ENCODE measurements around the gene FNIP2.
"Not testable (repeated sequence)": the region's sequence is repeated elsewhere in the genome, so short reads cannot be mapped to it uniquely, and the experiment has no call there.

Gene FNIP2

DNA sequence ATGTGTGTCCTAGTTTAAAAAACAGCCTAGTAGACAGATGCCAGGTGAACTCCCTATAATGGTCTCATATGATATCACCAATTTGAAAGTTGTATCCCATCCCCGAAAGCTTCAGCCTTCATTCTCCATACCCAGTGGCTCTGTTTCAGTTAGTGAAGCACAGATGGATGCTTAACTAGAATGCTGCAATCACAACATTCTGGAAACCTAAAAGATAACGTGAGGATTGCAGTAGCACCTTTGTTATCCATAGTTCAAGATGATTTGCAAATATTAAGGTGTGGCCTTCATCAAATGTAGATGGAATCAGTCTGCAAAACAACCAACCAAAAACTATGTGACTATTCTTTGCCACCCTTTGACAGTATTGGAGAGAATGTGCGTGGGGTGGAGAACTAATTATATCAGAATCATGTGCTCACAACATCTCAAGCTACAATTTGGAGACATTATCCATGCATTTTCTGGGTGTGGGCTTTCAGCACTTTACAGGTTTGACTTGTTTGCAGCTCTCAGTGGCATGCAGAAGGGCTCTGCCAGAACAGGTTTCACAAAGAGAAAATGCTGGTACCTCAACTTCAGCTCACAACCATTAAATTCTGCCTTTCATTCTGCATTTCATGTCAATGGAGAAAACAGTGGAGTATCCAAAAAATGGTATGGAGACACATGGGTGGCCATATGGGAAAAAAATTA, 27.4 kb upstream of the FNIP2 start:
- no peak overlapping the region for H3K9ac ChIP-seq (ENCODE audit: low read length)
- no peak for DNase-seq
- no peak overlapping the region for H3K23ac ChIP-seq (ENCODE audit: low read length)
- no peak overlapping the region for H3K4ac ChIP-seq (ENCODE audit: low read depth, low read length)
- WGBS (ENCODE audit: extremely low coverage, insufficient coverage, low lambda C conversion rate), result no CpG with 5 or more reads among the region's 3 CpGs
- H3K79me1 ChIP-seq (ENCODE audit: low read length), result no peaks in the 10 kb centered on the region
- no peaks in the 10 kb centered on the region for H3K27me3 ChIP-seq (ENCODE audit: insufficient read depth, low read length, poor library complexity)
- H3K36me3 ChIP-seq (ENCODE audit: control insufficient read depth, insufficient read depth, low read length), result no peaks in the 10 kb centered on the region
- no peak overlapping the region for H4K5ac ChIP-seq (ENCODE audit: low read length)
- no peak overlapping the region for H2AK5ac ChIP-seq (ENCODE audit: low read length)
- H3K4me3 ChIP-seq (ENCODE audit: low read length), result no peak overlapping the region
- H3K79me2 ChIP-seq (ENCODE audit: control insufficient read depth, insufficient read depth, low read length), result no peaks in the 10 kb centered on the region
- no peak overlapping the region for H2BK15ac ChIP-seq (replicated peaks; ENCODE audit: low read depth)
- H3K4me1 ChIP-seq (ENCODE audit: control insufficient read depth, low read depth, low read length), result no peaks in the 10 kb centered on the region
- no peak overlapping the region for H3K18ac ChIP-seq (ENCODE audit: low read length)
- H3K4me2 ChIP-seq (ENCODE audit: low read length), result no peak overlapping the region
- H4K8ac ChIP-seq (ENCODE audit: low read depth, low read length), result no peak overlapping the region
- no peak overlapping the region for H3K56ac ChIP-seq (ENCODE audit: low read length)
- no peak overlapping the region for H2BK5ac ChIP-seq (ENCODE audit: low read length)
- no peak overlapping the region for H3K27ac ChIP-seq (ENCODE audit: low read depth, low read length)
- H2BK120ac ChIP-seq (ENCODE audit: low read depth, low read length), result no peak overlapping the region

DNA sequence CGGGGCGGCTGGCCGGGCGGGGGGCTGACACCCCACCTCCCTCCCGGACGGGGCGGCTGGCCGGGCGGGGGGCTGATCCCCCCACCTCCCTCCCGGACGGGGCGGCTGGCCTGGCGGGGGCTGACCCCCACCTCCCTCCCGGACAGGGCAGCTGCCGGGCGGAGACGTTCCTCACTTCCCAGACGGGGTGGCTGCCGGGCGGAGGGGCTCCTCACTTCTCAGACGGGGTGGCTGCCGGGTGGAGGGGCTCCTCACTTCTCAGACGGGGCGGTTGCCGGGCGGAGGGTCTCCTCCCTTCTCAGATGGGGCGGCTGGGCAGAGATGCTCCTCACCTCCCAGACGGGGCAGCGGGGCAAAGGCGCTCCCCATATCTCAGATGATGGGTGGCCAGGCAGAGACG, 22.3 kb upstream of the FNIP2 start:
- H2AK5ac ChIP-seq (ENCODE audit: low read length); H3K79me1 ChIP-seq (ENCODE audit: low read length); H3K56ac ChIP-seq (ENCODE audit: low read length); H3K9ac ChIP-seq (ENCODE audit: low read length); H3K4me2 ChIP-seq (ENCODE audit: low read length); H3K4ac ChIP-seq (ENCODE audit: low read depth, low read length); H3K4me1 ChIP-seq (ENCODE audit: control insufficient read depth, low read depth, low read length); H3K27ac ChIP-seq (ENCODE audit: low read depth, low read length); H4K8ac ChIP-seq (ENCODE audit: low read depth, low read length); H3K27me3 ChIP-seq (ENCODE audit: insufficient read depth, low read length, poor library complexity); H2BK5ac ChIP-seq (ENCODE audit: low read length); H3K23ac ChIP-seq (ENCODE audit: low read length); H2BK15ac ChIP-seq (replicated peaks; ENCODE audit: low read depth); H4K5ac ChIP-seq (ENCODE audit: low read length); H3K79me2 ChIP-seq (ENCODE audit: control insufficient read depth, insufficient read depth, low read length); DNase-seq; H3K36me3 ChIP-seq (ENCODE audit: control insufficient read depth, insufficient read depth, low read length); H3K4me3 ChIP-seq (ENCODE audit: low read length); H2BK120ac ChIP-seq (ENCODE audit: low read depth, low read length); H3K18ac ChIP-seq (ENCODE audit: low read length): not testable (repeated sequence)
- WGBS (ENCODE audit: extremely low coverage, insufficient coverage, low lambda C conversion rate), result no CpG with 5 or more reads among the region's 31 CpGs

DNA sequence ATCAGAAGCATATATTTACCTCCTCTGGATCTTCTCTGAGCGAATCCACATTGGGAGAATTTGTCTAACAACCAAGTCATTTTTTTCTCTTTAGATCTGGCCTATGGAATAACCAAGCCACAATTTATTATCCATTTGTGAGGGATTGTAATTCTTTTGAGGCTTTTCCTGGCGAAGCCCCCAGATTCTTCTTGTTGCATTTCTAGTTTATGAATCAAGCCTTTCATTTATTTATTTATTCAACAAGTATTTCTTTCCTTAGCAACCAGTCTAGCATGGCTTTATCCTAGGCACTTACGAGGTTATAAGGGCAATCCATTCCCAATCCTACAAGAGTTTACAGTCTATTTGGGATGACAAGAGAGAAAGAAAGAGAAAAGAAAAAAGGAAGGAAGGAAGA, 18.4 kb upstream of the FNIP2 start:
- no peak overlapping the region for H3K23ac ChIP-seq (ENCODE audit: low read length)
- H4K8ac ChIP-seq (ENCODE audit: low read depth, low read length), result no peak overlapping the region
- no peak overlapping the region for H4K5ac ChIP-seq (ENCODE audit: low read length)
- WGBS (ENCODE audit: extremely low coverage, insufficient coverage, low lambda C conversion rate), result no CpG with 5 or more reads among the region's 3 CpGs
- H3K27ac ChIP-seq (ENCODE audit: low read depth, low read length), result no peak overlapping the region
- no peak overlapping the region for H3K18ac ChIP-seq (ENCODE audit: low read length)
- H3K9ac ChIP-seq (ENCODE audit: low read length), result no peak overlapping the region
- no peak overlapping the region for H3K56ac ChIP-seq (ENCODE audit: low read length)
- H2BK15ac ChIP-seq (replicated peaks; ENCODE audit: low read depth), result no peak overlapping the region
- no peaks in the 10 kb centered on the region for H3K79me1 ChIP-seq (ENCODE audit: low read length)
- no peak overlapping the region for H2BK120ac ChIP-seq (ENCODE audit: low read depth, low read length)
- H3K27me3 ChIP-seq (ENCODE audit: insufficient read depth, low read length, poor library complexity), result no peaks in the 10 kb centered on the region
- H3K4ac ChIP-seq (ENCODE audit: low read depth, low read length), result no peak overlapping the region
- no peaks in the 10 kb centered on the region for H3K4me1 ChIP-seq (ENCODE audit: control insufficient read depth, low read depth, low read length)
- no peaks in the 10 kb centered on the region for H3K36me3 ChIP-seq (ENCODE audit: control insufficient read depth, insufficient read depth, low read length)
- DNase-seq, result no peak
- H2BK5ac ChIP-seq (ENCODE audit: low read length), result no peak overlapping the region
- H2AK5ac ChIP-seq (ENCODE audit: low read length), result no peak overlapping the region
- H3K79me2 ChIP-seq (ENCODE audit: control insufficient read depth, insufficient read depth, low read length), result no peaks in the 10 kb centered on the region
- no peak overlapping the region for H3K4me2 ChIP-seq (ENCODE audit: low read length)
- H3K4me3 ChIP-seq (ENCODE audit: low read length), result no peak overlapping the region

DNA sequence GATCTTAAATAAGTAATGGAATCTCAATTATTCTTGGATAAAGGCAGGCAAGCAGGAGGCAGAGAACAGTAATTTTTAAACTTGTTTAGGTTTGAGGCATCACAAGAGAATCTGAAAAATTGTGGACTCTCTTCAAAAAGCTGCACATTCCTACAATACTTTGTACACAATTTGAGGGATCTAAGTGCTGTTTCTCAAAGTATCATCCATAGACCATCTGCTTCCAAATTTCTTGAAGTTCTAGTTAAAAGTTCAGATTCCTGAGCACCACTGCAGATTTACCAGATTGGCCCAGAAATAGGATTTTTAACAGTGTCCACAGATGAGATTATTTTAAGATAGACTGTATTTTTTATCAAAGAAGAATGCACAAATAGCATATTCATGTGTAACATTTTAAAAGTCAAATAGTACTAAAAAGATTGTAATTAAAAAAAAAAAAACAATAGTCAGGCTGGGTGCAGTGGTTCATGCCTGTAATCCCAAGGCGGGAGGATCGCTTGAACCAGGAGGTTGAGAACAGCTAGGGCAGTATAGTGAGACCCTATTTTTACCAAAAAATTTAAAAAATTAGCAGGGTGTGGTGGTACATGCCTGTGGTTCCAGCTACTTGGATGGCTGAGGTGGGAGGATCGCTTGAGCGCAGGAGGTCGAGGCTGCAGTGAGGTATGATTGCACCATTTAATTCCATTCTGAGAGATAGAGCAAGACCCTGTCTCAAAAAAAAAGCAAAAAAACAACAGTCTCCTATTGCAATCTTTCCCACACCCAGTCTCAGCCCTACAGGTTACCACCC, 14.2 kb upstream of the FNIP2 start:
- no CpG with 5 or more reads among the region's 5 CpGs for WGBS (ENCODE audit: extremely low coverage, insufficient coverage, low lambda C conversion rate)
- H3K79me1 ChIP-seq (ENCODE audit: low read length), result no peaks in the 10 kb centered on the region
- no peak for DNase-seq
- no peak overlapping the region for H2BK5ac ChIP-seq (ENCODE audit: low read length)
- H3K27ac ChIP-seq (ENCODE audit: low read depth, low read length), result no peak overlapping the region
- H3K4me3 ChIP-seq (ENCODE audit: low read length), result no peak overlapping the region
- H3K4me2 ChIP-seq (ENCODE audit: low read length), result no peak overlapping the region
- no peak overlapping the region for H3K56ac ChIP-seq (ENCODE audit: low read length)
- H3K23ac ChIP-seq (ENCODE audit: low read length), result no peak overlapping the region
- no peaks in the 10 kb centered on the region for H3K79me2 ChIP-seq (ENCODE audit: control insufficient read depth, insufficient read depth, low read length)
- no peak overlapping the region for H2BK15ac ChIP-seq (replicated peaks; ENCODE audit: low read depth)
- no peaks in the 10 kb centered on the region for H3K36me3 ChIP-seq (ENCODE audit: control insufficient read depth, insufficient read depth, low read length)
- no peak overlapping the region for H2BK120ac ChIP-seq (ENCODE audit: low read depth, low read length)
- H4K8ac ChIP-seq (ENCODE audit: low read depth, low read length), result no peak overlapping the region
- no peak overlapping the region for H2AK5ac ChIP-seq (ENCODE audit: low read length)
- H3K9ac ChIP-seq (ENCODE audit: low read length), result no peak overlapping the region
- no peak overlapping the region for H3K18ac ChIP-seq (ENCODE audit: low read length)
- no peaks in the 10 kb centered on the region for H3K4me1 ChIP-seq (ENCODE audit: control insufficient read depth, low read depth, low read length)
- no peak overlapping the region for H3K4ac ChIP-seq (ENCODE audit: low read depth, low read length)
- H3K27me3 ChIP-seq (ENCODE audit: insufficient read depth, low read length, poor library complexity), result no peaks in the 10 kb centered on the region
- no peak overlapping the region for H4K5ac ChIP-seq (ENCODE audit: low read length)

DNA sequence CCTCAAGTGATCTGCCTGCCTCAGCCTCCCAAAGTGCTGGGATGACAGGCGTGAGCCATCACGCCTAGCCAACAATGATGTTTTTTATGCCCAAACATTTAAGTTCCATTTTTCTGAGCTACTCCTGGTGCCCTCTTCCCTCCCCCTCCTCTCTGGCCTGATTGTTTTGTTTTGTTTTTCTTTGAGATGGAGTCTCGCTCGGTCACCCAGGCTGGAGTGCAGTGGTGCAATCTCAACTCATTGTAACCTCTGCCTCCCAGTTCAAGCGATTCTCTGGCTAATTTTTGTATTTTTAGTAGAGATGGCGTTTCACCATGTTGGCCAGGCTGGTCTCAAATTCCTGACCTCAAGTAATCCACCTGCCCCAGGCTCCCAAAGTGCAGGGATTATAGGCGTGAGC, 13.0 kb upstream of the FNIP2 start:
- H3K4me2 ChIP-seq (ENCODE audit: low read length); H3K79me2 ChIP-seq (ENCODE audit: control insufficient read depth, insufficient read depth, low read length); H3K79me1 ChIP-seq (ENCODE audit: low read length); H3K27ac ChIP-seq (ENCODE audit: low read depth, low read length); H2AK5ac ChIP-seq (ENCODE audit: low read length); H3K9ac ChIP-seq (ENCODE audit: low read length); H2BK5ac ChIP-seq (ENCODE audit: low read length); H3K4me1 ChIP-seq (ENCODE audit: control insufficient read depth, low read depth, low read length); H4K5ac ChIP-seq (ENCODE audit: low read length); H2BK120ac ChIP-seq (ENCODE audit: low read depth, low read length); H3K23ac ChIP-seq (ENCODE audit: low read length); H3K18ac ChIP-seq (ENCODE audit: low read length); H3K27me3 ChIP-seq (ENCODE audit: insufficient read depth, low read length, poor library complexity); H3K4ac ChIP-seq (ENCODE audit: low read depth, low read length); H2BK15ac ChIP-seq (replicated peaks; ENCODE audit: low read depth); H3K4me3 ChIP-seq (ENCODE audit: low read length); H3K36me3 ChIP-seq (ENCODE audit: control insufficient read depth, insufficient read depth, low read length); H4K8ac ChIP-seq (ENCODE audit: low read depth, low read length); H3K56ac ChIP-seq (ENCODE audit: low read length); DNase-seq: not testable (repeated sequence)
- no CpG with 5 or more reads among the region's 7 CpGs for WGBS (ENCODE audit: extremely low coverage, insufficient coverage, low lambda C conversion rate)

- H3K27ac ChIP-seq (ENCODE audit: low read depth, low read length), result no peak overlapping the region
- H3K36me3 ChIP-seq (ENCODE audit: control insufficient read depth, insufficient read depth, low read length), result no peaks in the 10 kb centered on the region
- no peak overlapping the region for H3K4me3 ChIP-seq (ENCODE audit: low read length)
- DNase-seq, result no peak
- no peak overlapping the region for H4K5ac ChIP-seq (ENCODE audit: low read length)
- no peak overlapping the region for H3K4me2 ChIP-seq (ENCODE audit: low read length)
- no peak overlapping the region for H3K23ac ChIP-seq (ENCODE audit: low read length)
- no peak overlapping the region for H3K56ac ChIP-seq (ENCODE audit: low read length)
- H3K4ac ChIP-seq (ENCODE audit: low read depth, low read length), result no peak overlapping the region
- no peak overlapping the region for H2BK120ac ChIP-seq (ENCODE audit: low read depth, low read length)
- H3K18ac ChIP-seq (ENCODE audit: low read length), result no peak overlapping the region
- H3K79me2 ChIP-seq (ENCODE audit: control insufficient read depth, insufficient read depth, low read length), result no peaks in the 10 kb centered on the region
- H2BK15ac ChIP-seq (replicated peaks; ENCODE audit: low read depth), result no peak overlapping the region
- H3K79me1 ChIP-seq (ENCODE audit: low read length), result no peaks in the 10 kb centered on the region
- H4K8ac ChIP-seq (ENCODE audit: low read depth, low read length), result no peak overlapping the region
- no peak overlapping the region for H3K9ac ChIP-seq (ENCODE audit: low read length)
- no peaks in the 10 kb centered on the region for H3K27me3 ChIP-seq (ENCODE audit: insufficient read depth, low read length, poor library complexity)
- H3K4me1 ChIP-seq (ENCODE audit: control insufficient read depth, low read depth, low read length), result no peaks in the 10 kb centered on the region
- H2AK5ac ChIP-seq (ENCODE audit: low read length), result no peak overlapping the region
- H2BK5ac ChIP-seq (ENCODE audit: low read length), result no peak overlapping the region
Observed at GRCh38 chr4:158756588-158756987, 12.2 kb upstream of the FNIP2 start.
